Tibial nerve (tissue), 4 donors: ENCODE measurements around the gene TTC29.

ENCODE experiments used
- CTCF ChIP-seq, 5 experiments: fragments of 200-600 bp in 3 of 5; fragments of 450-650 bp in 2 of 5; sonication (generic) in 3 of 5; IDR thresholded peaks; one replicate each; pipeline ENCODE4 v1.5.1; 2016 to 2019; ENCODE audit warnings: antibody characterized with exemption in 5 of 5, mild to moderate bottlenecking in 3 of 5, moderate library complexity in 2 of 5
- EP300 ChIP-seq, 2 donors: sonication (generic); formaldehyde crosslinking; IDR thresholded peaks; one replicate each; pipeline ENCODE4 v1.6.1; 2017; ENCODE audit warnings: antibody characterized with exemption in 2 of 2, mild to moderate bottlenecking in 1 of 2
- POLR2A ChIP-seq, 2 donors: fragments of 450-650 bp; IDR thresholded peaks; one replicate each; pipeline ENCODE4 v1.6.1; 2017; ENCODE audit warnings: antibody characterized with exemption in 2 of 2, mild to moderate bottlenecking in 2 of 2, moderate library complexity in 2 of 2

GRCh38 chr4:146762016-146762415 lies 183.6 kb downstream of the TTC29 start:
- no peak for TF ChIP-seq CTCF (IDR thresholded peaks at IDR 0.05)
- no peak for TF ChIP-seq POLR2A (IDR thresholded peaks at IDR 0.05)
- TF ChIP-seq EP300 (IDR thresholded peaks at IDR 0.05): no peak
